ENCODE data around the gene NDUFA6.
"Not testable (repeated sequence)": the region's sequence is repeated elsewhere in the genome, so short reads cannot be mapped to it uniquely, and the experiment has no call there.

NDUFA6 gene

DNA sequence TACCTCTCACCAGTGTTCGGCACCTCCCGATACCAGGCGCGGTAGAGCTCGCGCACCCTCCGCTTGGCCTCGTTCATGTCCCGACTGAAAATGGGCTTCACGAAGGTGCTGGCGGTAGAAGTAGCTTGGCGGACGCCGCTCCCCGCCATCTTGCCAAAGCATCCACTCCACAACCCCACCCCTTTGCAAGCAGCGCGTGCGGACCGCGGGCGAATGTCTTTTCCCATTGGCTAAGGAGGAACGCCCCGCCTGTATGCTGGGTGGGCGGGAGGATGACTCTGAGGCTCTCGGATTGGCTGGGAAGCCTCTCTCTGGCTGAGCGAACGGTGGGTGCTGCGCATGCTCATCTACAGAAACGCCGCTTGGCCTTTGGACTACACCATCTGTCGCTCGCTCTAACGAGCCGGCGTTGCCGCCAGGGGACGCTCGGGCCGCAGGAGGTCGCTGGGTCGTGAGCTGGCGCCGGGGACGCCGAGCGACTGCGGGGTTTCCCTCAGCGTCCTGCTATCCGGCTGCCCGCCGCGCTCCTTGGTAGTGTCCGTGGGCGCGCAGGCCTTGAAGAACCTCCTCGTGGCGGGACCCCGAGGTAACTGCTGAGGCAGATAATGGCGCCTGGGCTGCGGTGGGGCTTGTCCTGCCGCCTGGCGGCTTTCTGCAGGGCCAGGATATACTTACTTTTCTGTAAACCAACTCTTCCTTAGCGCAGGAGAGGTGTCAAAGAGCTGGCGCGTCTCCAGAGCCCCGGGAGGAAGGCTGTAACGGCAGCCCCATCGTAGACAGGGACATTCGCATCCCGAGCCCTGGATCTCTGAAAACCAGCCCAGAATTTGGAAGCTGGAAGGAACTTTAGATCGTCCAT is at the start of gene NDUFA6:
Gene NDUFA6, minus strand, starts transcription at position 177 of the 859 bp plus-strand sequence. Its CDS starts 28 bp downstream, at position 149.
- peak; percentile 90 for TF ChIP-seq ZFX (IDR thresholded peaks at IDR 0.05)
- TF ChIP-seq, protein P1, sequence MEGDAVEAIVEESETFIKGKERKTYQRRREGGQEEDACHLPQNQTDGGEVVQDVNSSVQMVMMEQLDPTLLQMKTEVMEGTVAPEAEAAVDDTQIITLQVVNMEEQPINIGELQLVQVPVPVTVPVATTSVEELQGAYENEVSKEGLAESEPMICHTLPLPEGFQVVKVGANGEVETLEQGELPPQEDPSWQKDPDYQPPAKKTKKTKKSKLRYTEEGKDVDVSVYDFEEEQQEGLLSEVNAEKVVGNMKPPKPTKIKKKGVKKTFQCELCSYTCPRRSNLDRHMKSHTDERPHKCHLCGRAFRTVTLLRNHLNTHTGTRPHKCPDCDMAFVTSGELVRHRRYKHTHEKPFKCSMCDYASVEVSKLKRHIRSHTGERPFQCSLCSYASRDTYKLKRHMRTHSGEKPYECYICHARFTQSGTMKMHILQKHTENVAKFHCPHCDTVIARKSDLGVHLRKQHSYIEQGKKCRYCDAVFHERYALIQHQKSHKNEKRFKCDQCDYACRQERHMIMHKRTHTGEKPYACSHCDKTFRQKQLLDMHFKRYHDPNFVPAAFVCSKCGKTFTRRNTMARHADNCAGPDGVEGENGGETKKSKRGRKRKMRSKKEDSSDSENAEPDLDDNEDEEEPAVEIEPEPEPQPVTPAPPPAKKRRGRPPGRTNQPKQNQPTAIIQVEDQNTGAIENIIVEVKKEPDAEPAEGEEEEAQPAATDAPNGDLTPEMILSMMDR (conservative IDR thresholded peaks at IDR 0.05): peak; percentile 99
- H3K27ac ChIP-seq: peak within 1 kb of the TSS; percentile 97

DNA sequence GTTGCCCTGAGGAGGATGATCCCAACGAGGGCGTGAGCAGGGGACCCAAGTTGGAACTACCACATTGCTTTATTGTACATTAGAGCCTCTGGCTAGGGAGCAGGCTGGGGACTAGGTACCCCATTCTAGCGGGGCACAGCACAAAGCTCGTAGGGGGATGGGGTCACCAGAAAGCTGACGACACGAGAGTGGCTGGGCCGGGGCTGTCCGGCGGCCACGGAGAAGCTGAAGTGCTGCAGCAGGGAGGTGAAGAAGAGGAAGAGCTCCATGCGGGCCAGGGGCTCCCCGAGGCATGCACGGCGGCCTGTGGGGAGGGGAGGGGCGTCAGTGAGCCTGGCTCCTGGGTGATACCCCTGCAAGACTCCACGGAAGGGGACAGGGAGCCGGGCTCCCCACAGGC is 49.6 kb upstream of the NDUFA6 start:
- H3K27ac ChIP-seq: not testable (repeated sequence)

DNA sequence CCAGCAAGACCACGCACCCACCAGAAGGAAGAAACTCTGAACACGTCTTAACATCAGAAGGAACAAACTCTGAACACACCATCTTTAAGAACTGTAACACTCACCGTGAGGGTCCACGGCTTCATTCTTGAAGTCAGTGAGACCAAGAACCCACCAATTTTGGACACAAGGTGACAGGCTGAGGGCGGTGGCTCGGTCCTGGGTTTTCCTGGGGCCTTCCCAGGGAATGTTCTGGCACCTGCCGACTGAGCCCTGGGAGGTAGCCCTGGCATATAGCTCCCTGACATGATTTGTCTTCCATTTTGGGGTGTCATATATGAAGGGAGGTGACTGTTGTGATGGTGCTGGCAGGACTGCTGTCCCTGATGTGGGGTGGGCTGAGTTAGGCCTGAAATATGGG is 48.9 kb upstream of the NDUFA6 start:
- not testable (repeated sequence) for H3K27ac ChIP-seq

DNA sequence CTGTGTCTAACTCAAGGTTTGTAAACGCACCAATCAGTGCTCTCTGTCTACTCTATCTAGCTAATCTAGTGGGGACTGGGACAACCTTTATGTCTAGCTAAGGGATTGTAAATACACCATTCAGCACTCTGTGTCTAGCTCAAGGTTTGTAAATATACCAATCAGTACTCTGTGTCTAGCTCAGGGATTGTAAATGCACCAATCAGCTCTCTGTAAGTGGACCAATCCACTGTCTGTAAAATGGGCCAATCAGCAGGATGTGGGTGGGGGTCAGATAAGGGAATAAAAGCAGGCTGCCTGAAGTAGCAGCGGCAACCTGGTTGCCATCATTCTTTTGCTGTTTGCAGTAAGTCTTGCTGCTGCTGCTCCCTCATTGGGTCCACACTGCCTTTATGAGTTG is 48.4 kb upstream of the NDUFA6 start:
- H3K27ac ChIP-seq: no peak overlapping the region
- no peak for TF ChIP-seq ZFX (IDR thresholded peaks at IDR 0.05)
- TF ChIP-seq, protein P1 (conservative IDR thresholded peaks at IDR 0.05): no peak

DNA sequence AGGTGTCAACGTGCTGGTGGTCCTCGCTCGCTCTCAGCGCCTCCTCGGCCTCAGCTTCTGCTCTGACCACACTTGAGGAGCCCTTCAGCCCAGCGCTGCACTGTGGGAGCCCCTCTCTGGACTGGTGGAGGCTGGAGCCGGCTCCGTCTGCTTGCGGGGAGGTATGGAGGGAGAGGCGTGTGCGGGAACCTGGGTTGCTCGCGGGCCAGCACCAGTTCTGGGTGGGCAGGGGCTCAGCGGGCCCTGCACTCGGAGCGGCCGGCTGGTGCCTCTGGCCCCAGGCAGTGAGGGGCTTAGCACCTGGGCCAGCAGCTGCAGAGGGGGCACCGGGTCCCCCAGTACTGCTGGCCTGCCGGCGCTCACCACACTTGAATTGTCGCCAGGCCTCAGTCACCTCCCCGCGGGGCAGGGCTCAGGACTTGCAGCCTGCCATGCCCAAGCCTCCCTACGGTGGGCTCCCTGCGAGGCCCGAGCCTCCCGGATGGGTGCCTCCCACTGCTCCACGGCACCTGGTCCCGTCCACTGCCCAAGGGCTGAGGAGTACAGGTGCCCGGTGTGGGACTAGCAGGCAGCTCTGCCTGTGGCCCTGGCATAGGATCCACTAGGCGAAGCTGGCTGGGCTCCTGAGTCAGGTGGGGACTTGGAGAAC is 47.7 kb upstream of the NDUFA6 start:
- TF ChIP-seq, protein P1 (conservative IDR thresholded peaks at IDR 0.05): no peak
- TF ChIP-seq ZFX (IDR thresholded peaks at IDR 0.05): no peak

DNA sequence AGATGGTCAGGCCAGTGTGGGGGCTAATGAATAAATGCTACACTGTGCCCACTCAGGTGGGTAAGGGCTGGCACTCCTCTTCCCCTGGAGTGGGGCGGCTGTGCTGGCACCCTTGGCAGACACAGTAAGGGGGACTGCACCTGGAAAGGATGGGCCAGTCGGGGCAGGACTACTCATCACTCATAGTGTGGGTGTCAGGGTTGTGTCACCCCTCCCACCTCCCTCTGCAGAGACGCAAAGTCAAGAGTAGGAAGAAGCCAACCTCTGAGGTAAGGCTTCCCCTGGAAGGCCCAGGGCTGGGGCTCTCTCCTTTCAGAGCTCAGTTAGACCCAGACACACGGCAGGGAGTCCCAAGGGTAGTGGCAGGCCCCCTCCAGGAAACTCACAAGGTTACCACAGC is 45.1 kb upstream of the NDUFA6 start:
- H3K27ac ChIP-seq: not testable (repeated sequence)

More for the DNA sequence above, 47.7 kb upstream of the NDUFA6 start:
- no peak overlapping the region for H3K27ac ChIP-seq

DNA sequence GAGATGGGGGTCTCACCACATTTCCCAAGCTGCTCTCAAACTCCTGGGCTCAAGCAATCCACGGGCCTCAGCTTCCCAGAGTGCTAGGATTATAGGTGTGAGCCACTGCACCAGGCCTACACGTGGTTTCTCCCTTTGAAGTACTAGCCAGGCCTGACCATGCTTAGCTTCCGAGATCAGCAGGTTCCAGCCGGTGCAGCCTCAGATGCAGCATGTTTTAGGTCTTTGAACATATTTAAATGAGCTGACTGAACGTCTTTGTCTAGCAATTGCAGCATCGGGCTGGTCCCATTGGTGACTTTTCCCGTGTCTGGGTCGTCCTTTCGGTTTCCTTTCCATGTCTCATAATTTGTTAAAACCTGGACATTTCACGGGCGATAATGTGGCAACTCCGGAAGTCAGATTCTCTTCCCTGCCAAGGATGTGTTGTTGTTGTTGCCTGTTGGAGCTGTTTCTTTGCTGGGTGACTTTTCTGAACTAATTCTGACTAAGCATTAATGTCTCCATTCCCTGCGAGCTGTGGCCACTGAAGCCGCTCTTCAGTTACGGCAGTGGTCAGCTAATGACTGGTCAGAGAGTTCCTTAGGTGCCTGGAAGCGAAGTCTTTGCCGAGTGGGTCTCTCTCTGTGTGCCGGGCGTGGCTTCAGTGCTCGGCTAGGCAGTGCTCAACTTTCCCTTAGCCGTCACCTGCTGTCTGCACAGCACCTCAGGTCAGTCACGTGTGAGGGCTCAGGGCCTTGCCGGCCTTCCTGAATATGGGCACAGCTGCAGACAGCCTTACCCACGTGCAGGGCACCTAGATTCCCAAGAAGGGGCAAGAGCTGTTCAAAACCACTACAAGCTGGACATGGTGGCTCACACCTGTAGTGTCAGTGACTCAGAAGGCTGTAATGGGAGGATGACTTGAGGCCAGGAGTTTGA is 43.8 kb upstream of the NDUFA6 start:
- H3K27ac ChIP-seq: no peak overlapping the region
- TF ChIP-seq, protein P1 (conservative IDR thresholded peaks at IDR 0.05): no peak
- no peak for TF ChIP-seq ZFX (IDR thresholded peaks at IDR 0.05)

DNA sequence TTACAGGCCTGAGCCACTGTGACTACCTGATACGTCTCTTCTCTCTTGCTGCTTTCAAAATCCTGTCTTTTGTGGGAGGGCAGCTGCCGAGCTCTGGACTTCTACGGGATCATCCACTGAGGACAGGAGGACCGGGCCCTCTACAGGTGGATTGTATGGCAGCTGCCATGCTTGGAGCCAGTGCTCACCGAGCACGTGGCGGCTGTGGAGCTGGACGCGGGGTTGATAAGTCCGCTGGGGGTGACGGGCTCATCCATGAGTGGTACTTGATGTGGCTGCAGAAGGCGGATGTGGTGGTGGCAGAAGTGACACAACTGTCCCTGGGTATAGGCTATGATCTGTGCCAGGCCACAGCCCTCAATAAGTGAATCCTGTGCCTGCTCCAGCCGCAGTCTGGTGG is 41.9 kb upstream of the NDUFA6 start:
- H3K27ac ChIP-seq: no peak overlapping the region
- TF ChIP-seq, protein P1 (conservative IDR thresholded peaks at IDR 0.05): no peak
- TF ChIP-seq ZFX (IDR thresholded peaks at IDR 0.05): no peak
